ENCODE measurements around the gene HERC6. TPM values are rescaled to one million over a fixed set of nuclear protein-coding genes. Genes with fewer than 3 reads are reported as not detected.
"Not testable (repeated sequence)": the region's sequence is repeated elsewhere in the genome, so short reads cannot be mapped to it uniquely, and the experiment has no call there.

The HERC6 gene
- total and polyA plus RNA-seq, 2 donors (not counting 1 experiment from before 2014, with no cell fraction given): 5.1 to 10.9 TPM

- H3K4me1 Mint-ChIP-seq: no peaks in the 10 kb centered on the region
- Histone ChIP-seq H3K27ac (ENCODE audit: low read length in 2 of 2) (no peak overlapping the region), H3K4me1 (ENCODE audit: control insufficient read depth in 2 of 2, insufficient read depth in 2 of 2, low read length in 2 of 2) (no peaks in the 10 kb centered on the region), H3K4me3 (ENCODE audit: control extremely low read depth in 1 of 5, extremely low read depth in 1 of 5, insufficient read depth in 1 of 5, low read depth in 2 of 5, low read length in 4 of 5) (no peak overlapping the region), H3K4me2 (replicated peaks; ENCODE audit: low read depth, low read length, poor library complexity, severe bottlenecking) (no peak overlapping the region), H2AFZ (ENCODE audit: insufficient read depth, low read depth, low read length, poor library complexity, severe bottlenecking) (no peak overlapping the region), H4K20me1 (ENCODE audit: control insufficient read depth, insufficient read depth, low read length, poor library complexity, severe bottlenecking) (no peaks in the 10 kb centered on the region), H3K27me3 (replicated peaks in 1 of 4; ENCODE audit: control extremely low read depth in 1 of 4, control insufficient read depth in 3 of 4, insufficient read depth in 4 of 4, low read length in 3 of 4) (no peaks in the 10 kb centered on the region), H3K36me3 (replicated peaks in 1 of 2; ENCODE audit: control extremely low read depth in 1 of 2, control insufficient read depth in 1 of 2, extremely low read depth in 1 of 2, insufficient read depth in 2 of 2, low read length in 1 of 2) (peaks cover 0 to 6% of the 10 kb centered on the region in 2 experiments), H3K9me3 (ENCODE audit: control extremely low read depth in 1 of 3, control insufficient read depth in 2 of 3, insufficient read depth in 1 of 3, low read length in 2 of 3) (peaks cover 0 to 5% (median 3%) of the 10 kb centered on the region in 3 donors), H3K79me2 (ENCODE audit: control insufficient read depth, insufficient read depth, low read length) (no peaks in the 10 kb centered on the region), H3K9ac (ENCODE audit: low read length) (no peak overlapping the region)
- TF ChIP-seq EZH2 (IDR thresholded peaks at IDR 0.05; ENCODE audit: borderline replicate concordance, insufficient read depth, low read depth, low read length, poor library complexity, severe bottlenecking) (no peak), CTCF (IDR thresholded peaks at IDR 0.05) (no peak)
- ATAC-seq (ENCODE audit: low read depth) (no peak), DNase-seq (no peak)
- ChIA-PET CTCF (no interaction called here), POLR2A (no interaction called here)
- 100% methylated on average over 1 of the region's 1 CpG for WGBS (ENCODE audit: insufficient coverage)
- no peak overlapping the region for H3K4me3 Mint-ChIP-seq
- H3K27me3 Mint-ChIP-seq: no peaks in the 10 kb centered on the region
- intact Hi-C loops (cut with micrococcal nuclease): no loop called here
- H3K27ac Mint-ChIP-seq: no peak overlapping the region
- no peaks in the 10 kb centered on the region for H3K9me3 Mint-ChIP-seq (ENCODE audit: insufficient read depth)
Observed at GRCh38 chr4:88435987-88436693, 57.5 kb downstream of the HERC6 start.

GRCh38 chr4:88437873-88438272 lies 59.2 kb downstream of the HERC6 start:
- H2AFZ ChIP-seq (ENCODE audit: insufficient read depth, low read depth, low read length, poor library complexity, severe bottlenecking); H3K27me3 Mint-ChIP-seq; H3K27ac ChIP-seq (ENCODE audit: low read length in 2 of 2); H3K4me3 Mint-ChIP-seq; H3K27ac Mint-ChIP-seq; H3K9me3 Mint-ChIP-seq (ENCODE audit: insufficient read depth); intact Hi-C loops (cut with micrococcal nuclease); H4K20me1 ChIP-seq (ENCODE audit: control insufficient read depth, insufficient read depth, low read length, poor library complexity, severe bottlenecking); H3K4me2 ChIP-seq (replicated peaks; ENCODE audit: low read depth, low read length, poor library complexity, severe bottlenecking); H3K4me1 Mint-ChIP-seq; ATAC-seq (ENCODE audit: low read depth); H3K9ac ChIP-seq (ENCODE audit: low read length); H3K79me2 ChIP-seq (ENCODE audit: control insufficient read depth, insufficient read depth, low read length); H3K4me3 ChIP-seq (ENCODE audit: control extremely low read depth in 1 of 5, extremely low read depth in 1 of 5, insufficient read depth in 1 of 5, low read depth in 2 of 5, low read length in 4 of 5); H3K9me3 ChIP-seq (ENCODE audit: control extremely low read depth in 1 of 3, control insufficient read depth in 2 of 3, insufficient read depth in 1 of 3, low read length in 2 of 3); POLR2A ChIA-PET; H3K4me1 ChIP-seq (ENCODE audit: control insufficient read depth in 2 of 2, insufficient read depth in 2 of 2, low read length in 2 of 2); DNase-seq; H3K27me3 ChIP-seq (replicated peaks in 1 of 4; ENCODE audit: control extremely low read depth in 1 of 4, control insufficient read depth in 3 of 4, insufficient read depth in 4 of 4, low read length in 3 of 4): not testable (repeated sequence)
- WGBS (ENCODE audit: insufficient coverage): no CpG with 5 or more reads among the region's 4 CpGs
- CTCF ChIA-PET: interaction anchor here (0.9 to 1.7 kb wide), 2 partner anchors 59 to 77 kb away, joined by 3 to 4 read pairs; partner anchors contain the start of gene HERC6
- H3K36me3 ChIP-seq (replicated peaks in 1 of 2; ENCODE audit: control extremely low read depth in 1 of 2, control insufficient read depth in 1 of 2, extremely low read depth in 1 of 2, insufficient read depth in 2 of 2, low read length in 1 of 2): peaks cover 0 to 12% of the 10 kb centered on the region in 2 experiments
